ENCODE results near the gene TSPAN17.

DNA sequence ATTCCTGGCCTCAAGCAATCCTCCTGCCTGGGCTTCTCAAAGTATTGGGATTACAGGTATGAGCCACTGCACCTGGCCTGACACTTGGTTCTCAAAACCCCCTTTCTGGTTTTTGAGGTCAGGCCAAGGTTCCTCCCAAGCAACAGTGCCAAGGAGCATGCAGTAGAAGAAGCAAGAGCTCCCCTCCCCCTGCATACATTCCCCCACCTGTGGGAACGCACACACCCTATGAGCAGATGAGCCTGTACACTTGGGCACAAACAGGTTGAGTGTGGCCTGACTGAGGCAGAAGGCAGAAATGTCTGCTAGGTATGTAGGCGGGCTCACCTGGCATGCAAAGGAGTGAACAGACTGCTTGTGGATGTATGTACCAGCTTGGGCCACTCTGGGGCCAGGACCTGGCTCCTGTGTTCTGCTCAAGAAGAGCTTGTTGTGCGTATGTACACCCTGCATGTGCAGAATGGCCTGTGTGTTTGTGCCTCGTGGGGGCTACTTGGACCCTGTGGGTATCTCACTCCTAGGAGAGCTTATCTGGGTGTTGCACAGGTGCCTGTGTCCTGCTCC lies 39.1 kb upstream of the TSPAN17 start:
- TF ChIP-seq NFIC (IDR thresholded peaks at IDR 0.05) (no peak), TEAD4 (IDR thresholded peaks at IDR 0.05) (no peak), RAD21 (IDR thresholded peaks at IDR 0.05; ENCODE audit: low read depth) (no peak), REST (IDR thresholded peaks at IDR 0.05; ENCODE audit: low read depth) (no peak), USF1 (IDR thresholded peaks at IDR 0.05) (no peak), YY1 (IDR thresholded peaks at IDR 0.05; ENCODE audit: low read depth) (no peak), EP300 (IDR thresholded peaks at IDR 0.05; ENCODE audit: borderline replicate concordance) (no peak), CREB1 (IDR thresholded peaks at IDR 0.05; ENCODE audit: low read depth) (no peak), EGR1 (IDR thresholded peaks at IDR 0.05) (no peak), CEBPB (IDR thresholded peaks at IDR 0.05) (no peak), TAF1 (IDR thresholded peaks at IDR 0.05; ENCODE audit: low read depth) (no peak)
- TF ChIP-seq, protein P1, sequence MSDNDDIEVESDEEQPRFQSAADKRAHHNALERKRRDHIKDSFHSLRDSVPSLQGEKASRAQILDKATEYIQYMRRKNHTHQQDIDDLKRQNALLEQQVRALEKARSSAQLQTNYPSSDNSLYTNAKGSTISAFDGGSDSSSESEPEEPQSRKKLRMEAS (IDR thresholded peaks at IDR 0.05) = no peak

Data from Ishikawa (cell line).